ENCODE results near the gene YY1.

DNA sequence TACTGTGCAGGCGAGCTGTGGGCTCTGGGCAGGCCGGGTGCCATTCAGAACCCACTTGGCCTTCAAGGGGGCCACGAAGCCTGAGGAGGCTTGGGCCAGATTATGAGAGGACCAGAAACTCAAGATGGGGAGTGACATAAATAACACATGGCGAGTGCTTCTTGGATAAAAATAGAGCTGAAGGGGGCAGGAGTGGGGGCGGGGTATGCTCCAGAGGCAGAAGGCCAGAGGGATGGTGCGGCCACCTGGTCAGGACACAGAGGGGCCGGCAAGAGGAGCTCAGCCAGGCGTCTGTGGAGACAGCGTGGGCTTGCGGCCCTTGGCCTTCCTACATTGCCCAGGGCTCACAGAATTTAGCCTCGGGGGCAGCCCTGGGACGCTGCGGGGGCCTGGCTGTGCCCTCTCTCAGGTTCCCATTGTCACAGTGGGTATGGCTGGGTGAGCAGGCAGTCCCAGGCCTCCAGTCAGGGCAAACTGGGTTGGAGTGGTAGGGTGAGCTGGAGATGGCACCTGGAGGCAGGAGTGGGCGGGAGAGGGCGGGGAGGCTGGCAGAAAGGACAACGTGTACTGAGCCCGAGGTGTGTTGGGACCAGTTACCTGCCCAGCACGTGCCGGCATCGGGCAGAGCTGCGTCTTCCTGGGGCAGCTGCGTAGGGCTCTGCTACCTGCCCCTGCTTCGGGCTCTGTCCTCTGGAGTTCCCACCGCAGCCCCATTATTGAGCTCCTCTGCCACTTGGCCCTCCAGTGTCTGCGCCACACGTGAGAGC, 74.7 kb downstream of the YY1 start:
- TF ChIP-seq CTCF (IDR thresholded peaks at IDR 0.05; ENCODE audit: insufficient read depth, low read depth, low read length), result no peak
- TF ChIP-seq EZH2 (IDR thresholded peaks at IDR 0.05; ENCODE audit: insufficient read depth, low read length), result no peak

Measured in astrocyte (in vitro differentiated cells and primary cell).